Measurements from ENCODE around the gene USP36.
"Not testable (repeated sequence)": the region's sequence is repeated elsewhere in the genome, so short reads cannot be mapped to it uniquely, and the experiment has no call there.

The USP36 gene

GRCh38 chr17:78763561-78763960 lies 77.1 kb downstream of the USP36 start:
- no peak for DNase-seq

- no peak for DNase-seq
Measured at GRCh38 chr17:78761789-78762406, 78.7 kb downstream of the USP36 start.

GRCh38 chr17:78759969-78760352 lies 80.7 kb downstream of the USP36 start:
- DNase-seq = no peak

DNA sequence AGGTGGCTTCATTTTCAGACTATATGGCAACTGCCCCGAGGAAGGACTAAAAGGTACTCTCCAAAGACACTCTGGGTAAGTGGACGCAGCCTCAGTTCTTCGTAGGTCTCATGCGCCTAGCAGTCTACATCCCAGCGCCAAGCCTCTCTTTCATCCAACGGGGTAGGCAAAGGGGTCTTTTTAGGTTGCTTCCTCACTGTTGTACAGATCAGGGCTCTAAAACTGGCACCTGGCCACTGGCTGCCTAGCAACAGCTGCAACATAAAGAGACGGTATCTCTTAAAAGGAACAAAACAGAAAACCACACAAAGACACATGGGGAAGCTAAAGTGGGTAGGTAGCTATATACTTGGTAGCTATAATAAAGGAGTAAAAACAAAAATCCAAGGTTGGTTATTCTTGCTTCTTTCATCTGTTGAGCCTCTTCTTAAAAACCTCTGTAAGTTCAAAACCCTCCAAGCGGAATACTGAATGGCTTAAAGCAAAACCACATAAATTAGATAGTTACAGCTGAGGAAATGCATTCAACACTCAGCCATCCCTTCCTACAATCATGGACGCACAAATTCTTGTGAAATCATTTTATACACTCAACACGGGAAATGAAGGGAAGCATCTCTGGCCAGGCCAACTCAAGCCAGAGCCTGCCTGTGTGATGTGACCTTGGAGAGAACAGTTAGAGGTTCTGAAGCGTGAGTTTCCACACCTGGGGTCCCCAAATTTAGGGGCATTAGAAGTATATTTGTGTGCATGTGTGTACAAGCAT lies 81.2 kb downstream of the USP36 start:
- peak; percentile 68 for DNase-seq

DNA sequence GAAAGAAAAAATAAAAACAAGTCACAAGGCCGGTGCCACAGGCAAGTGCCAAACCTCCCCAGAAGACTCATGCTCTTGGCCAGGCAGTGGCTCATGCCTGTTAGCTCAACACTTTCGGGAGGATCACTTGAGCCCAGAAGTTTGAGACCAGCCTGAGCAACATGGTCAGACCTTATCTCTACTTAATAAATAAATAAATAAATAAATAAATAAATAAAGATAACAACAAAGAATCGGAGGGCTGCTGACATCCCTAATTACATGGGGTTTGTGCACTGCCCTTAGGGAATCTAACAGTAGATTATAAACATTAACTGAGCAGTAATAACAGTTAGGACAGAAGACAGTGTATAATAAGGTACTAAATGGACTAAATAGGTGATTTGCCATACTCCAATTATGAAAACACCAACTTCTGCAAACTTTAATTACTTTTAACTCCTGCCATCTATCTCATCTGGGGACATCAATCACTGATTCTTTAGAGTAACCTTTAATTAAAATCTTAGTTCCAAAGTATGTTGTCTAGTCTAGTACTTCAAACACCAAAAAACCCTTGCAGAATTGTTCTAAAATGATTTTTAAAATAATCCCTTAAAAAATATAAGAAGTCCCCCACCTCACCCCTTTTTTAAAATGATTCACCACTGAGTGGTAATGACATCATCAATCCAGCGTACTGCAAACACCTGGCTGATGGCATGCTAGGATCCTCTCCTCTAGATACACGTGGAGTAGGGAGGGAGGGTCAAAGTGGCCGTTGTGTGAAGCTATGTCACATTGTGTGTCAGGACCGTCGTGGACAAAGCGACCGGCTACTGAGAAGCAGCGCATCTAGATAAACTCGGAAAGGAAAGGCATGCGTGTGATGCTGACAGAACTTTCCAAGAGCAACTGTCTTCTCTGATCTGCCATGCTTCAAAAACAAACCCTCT lies 87.0 kb downstream of the USP36 start:
- no peak for DNase-seq

DNA sequence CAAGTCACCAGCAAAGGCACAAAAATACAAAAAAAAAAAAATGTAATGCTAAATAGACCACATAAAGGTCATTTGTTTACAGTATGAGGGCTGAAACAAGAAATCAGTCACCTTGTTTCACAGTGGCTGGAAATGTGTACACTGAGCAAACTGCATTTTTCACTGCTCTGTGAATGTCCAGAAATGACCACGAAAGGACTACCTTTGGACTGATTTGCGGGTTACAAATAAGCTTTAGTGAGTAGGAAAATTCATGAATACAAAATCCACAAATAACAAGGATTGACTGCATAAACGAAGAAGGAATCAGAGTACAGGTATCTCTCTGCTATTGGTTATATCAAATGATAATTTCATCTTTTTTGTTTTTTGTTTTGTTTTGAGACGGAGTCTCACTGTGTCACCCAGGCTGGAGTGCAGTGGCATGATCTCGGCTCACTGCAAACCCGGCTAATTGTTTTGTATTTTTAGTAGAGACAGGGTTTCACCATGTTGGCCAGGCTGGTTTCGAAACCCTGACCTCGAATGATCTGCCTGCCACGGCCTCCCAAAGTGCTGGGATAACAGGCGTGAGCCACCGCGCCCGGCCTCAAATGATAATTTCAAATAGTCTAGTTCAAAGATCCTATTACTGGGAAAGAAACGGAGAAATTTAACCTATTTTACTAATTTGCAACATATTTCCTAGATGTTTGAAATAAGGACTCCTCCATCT lies 89.0 kb downstream of the USP36 start:
- no peak for DNase-seq

DNA sequence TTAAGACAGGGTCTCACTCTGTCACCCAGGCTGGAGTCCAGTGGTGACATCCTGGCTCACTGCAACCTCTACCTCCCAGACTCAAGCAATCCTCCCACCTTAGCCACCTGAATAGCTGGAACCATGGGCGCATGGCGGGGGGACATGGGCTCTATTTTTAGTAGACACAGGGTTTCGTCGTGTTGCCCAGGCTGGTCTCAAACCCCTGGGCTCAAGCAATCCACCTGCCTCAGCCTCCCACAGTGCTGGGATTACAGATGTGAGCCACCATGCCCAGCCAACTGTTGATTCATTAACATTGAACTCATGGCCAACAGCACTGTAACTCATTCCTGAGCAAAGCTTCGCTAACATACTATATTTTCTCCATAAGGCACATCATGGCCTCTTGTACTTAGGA lies 89.6 kb downstream of the USP36 start:
- DNase-seq = not testable (repeated sequence)

- DNase-seq = peak; percentile 78
Measured at GRCh38 chr17:78748730-78749317, 91.8 kb downstream of the USP36 start.

GRCh38 chr17:78748048-78748729 lies 92.4 kb downstream of the USP36 start:
- peak; percentile 43 for DNase-seq

DNA sequence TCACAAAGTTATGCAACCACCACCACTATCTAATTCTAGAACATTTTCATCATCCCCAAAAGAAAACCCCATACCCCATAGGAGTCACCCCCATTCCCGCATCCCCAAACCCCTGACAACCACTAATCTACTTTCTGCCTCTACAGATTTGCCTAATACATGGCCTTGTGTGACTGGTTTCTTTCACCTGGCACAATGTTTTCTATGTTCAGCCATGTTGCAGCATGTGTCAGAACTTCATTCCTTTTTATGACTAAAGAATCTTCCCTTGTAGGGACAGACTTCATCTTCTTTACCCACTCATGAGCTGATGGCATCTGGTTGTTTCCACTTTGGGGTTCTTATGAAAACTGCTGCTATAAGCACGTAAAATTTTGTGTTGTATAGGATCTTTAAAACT lies 93.1 kb downstream of the USP36 start:
- DNase-seq = no peak

DNA sequence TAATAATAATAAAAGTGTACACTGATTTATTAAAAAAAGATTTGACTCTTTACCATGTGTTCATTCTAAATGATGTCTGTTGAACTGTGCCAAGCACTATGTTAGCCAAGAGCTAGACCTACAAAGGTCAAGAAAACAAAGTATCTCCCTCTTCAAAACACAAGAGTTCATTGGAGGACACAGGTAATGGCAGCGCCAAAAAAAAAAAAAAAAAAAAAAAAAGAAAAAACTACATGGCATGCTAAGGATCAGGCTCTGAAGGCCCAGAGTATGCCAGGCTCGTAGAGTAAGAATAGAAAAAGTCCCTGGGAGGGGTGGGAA lies 93.7 kb downstream of the USP36 start:
- no peak for DNase-seq

DNA sequence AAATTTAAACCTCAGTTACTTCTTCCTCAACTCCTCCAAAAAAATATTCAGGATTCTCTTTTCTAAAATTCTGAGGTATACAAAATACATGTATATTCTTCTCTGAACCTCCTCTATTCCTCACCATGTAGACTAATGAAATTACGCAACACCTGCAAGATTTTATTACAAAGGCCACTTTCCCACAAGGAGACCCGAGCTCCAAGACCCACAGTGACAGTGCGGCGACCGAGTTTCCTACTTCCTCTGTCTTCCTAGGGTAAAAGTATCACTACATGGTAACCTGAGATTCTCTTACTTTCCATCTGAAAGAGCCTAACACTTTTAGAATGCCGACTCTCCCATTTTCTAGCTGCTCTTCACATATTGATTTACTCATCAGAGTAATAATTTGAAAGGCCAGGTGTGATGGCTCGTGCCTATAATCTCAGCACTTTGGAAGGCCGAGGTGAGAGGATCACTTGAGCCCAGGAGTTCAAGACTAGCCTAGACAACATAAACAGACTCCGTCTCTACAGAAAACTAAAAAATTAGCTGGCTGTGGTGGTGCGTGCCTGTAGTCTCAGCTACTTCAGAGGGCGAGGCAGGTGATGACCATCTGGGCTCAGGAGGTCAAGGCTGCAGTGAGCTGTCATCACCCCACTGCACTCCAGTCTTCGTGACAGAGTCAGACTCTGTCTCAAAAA lies 94.2 kb downstream of the USP36 start:
- no peak for DNase-seq

All from stimulated activated naive CD4-positive, alpha-beta T cell treated with Interleukin-2 at 50 U/mL for 16 hours (primary cell).